HUES6 (cell line): Measurements from ENCODE around the gene INF2.

Experiments used
- H3K27ac ChIP-seq: 2 replicates; pipeline ENCODE4 v1.7.0; 2013; ENCODE audit warnings: low read depth, mild to moderate bottlenecking, low read length, inconsistent platforms
- H3K27me3 ChIP-seq: 2 replicates; pipeline ENCODE4 v1.6.1; 2013; ENCODE audit warnings: low read length; ENCODE audit not compliant: control insufficient read depth, insufficient read depth
- H3K36me3 ChIP-seq: 2 replicates; pipeline ENCODE4 v1.6.1; 2013; ENCODE audit warnings: low read length; ENCODE audit not compliant: control insufficient read depth, insufficient read depth
- H3K4me1 ChIP-seq: 2 replicates; pipeline ENCODE4 v1.6.1; 2013; ENCODE audit warnings: low read length; ENCODE audit not compliant: control insufficient read depth, insufficient read depth
- H3K4me3 ChIP-seq: 2 replicates; pipeline ENCODE4 v1.5.1; 2013; ENCODE audit warnings: low read depth, low read length
- H3K9ac ChIP-seq: one replicate; pipeline ENCODE4 v1.6.1; 2013; ENCODE audit warnings: mild to moderate bottlenecking, low read length
- H3K9me3 ChIP-seq: 2 replicates; pipeline ENCODE4 v1.6.1; 2013; ENCODE audit warnings: low read depth, low read length; ENCODE audit not compliant: control insufficient read depth, insufficient read depth

INF2 gene

DNA sequence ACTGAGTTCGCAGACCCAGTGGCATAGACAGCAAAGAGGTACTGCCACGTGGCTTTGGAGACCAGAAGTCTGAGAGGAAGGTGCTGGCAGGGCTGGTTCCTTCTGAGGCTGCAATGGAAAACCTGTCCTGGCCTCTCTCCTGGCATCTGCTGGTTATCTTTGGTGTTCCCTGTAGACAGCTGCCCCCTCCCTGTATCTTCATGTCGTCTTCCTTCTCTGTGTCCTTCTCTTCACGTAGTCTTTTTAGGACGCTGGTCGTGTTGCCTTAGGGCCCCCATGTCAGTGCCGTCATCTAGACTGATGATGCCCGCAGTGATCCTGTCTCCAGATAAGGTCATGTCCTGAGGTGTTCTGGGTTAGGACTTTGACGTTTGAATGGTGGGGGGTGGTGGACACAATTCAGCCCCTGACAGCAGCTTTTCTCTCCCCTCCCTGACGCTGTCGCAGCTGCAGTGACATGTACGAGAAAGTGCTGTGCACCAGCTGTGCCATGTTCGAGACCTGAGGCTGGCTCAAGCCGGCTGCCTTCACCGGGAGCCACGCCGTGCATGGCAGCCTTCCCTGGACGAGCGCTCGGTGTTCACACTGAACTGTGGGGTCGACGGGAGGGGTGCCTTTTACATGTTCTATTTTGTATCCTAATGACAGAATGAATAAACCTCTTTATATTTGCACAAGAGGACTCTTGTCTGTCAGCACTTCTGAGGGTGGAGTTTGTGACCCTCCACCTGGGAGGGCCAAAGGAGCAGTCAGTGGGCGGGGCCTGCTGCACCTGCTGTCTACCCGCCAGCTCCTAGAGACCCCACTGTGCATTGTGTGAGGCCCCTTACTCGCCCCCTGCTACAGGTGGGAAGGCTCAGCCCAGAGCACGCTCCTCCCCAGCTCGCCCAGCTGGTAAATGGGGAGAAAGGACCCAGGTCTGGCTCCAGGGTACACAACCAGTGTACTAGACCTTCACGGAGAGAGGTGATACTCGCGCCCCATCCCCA, 69.9 kb downstream of the INF2 start:
- no peak overlapping the region for H3K4me3 ChIP-seq
- peaks cover 52% of the 10 kb centered on the region for H3K36me3 ChIP-seq
- H3K27ac ChIP-seq = no peak overlapping the region
- H3K4me1 ChIP-seq = peaks cover 11% of the 10 kb centered on the region; the same call in 1 of the 2 replicates
- no peak overlapping the region for H3K9ac ChIP-seq
- no peaks in the 10 kb centered on the region for H3K9me3 ChIP-seq
- no peaks in the 10 kb centered on the region for H3K27me3 ChIP-seq

DNA sequence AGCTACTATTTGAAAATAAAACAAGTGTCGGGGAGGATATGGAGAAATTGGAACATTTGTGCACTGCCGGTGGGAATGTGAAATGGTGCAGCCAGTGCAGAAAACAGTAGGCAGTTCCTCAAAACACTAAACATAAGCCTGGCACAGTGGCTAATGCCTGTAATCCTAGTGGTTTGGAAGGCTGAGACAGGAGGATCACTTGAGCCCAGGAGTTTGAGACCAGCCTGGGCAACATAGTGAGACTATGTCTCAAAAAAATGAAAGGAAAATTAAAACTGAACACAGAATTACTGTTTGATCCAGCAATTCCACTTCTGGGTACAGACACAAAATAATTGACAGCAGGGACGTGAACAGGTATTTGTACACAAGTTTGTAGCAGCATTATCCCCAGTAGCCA, 76.1 kb downstream of the INF2 start:
- Histone ChIP-seq H3K27ac (no peak overlapping the region), H3K4me3 (no peak overlapping the region), H3K9me3 (peaks cover 11% of the 10 kb centered on the region; the same call in 1 of the 2 replicates), H3K36me3 (peaks cover 6% of the 10 kb centered on the region; the same call in 1 of the 2 replicates), H3K4me1 (peaks cover 16% of the 10 kb centered on the region), H3K27me3 (no peaks in the 10 kb centered on the region), H3K9ac (no peak overlapping the region)

DNA sequence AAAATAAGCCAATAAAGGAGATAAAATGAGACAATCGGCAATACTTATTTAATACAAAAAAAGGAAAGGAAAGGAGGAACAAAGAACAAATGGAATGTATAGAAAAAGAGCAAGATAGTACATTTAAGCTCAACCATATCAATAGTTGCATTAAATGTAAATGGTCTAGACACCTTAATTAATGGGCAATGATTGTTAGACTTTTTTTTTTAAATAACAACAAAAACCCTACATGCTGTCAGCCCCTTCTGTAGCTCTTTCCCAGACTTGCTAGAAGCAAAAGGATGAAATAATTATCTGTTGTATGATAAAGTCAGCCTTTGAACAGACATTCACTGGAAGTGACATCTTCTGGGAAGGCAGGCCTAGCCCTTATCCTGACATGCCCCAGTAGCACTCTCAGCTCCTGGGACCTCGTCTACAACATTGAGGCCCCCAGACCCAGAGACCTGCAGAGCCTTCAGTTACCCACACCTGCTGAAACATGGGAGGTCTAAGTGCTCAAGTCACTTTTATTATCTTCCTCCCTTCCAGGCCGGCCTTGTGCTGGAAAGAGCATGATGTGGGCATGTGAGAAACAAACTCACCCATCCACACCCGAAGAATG, 76.9 kb downstream of the INF2 start:
- H3K27me3 ChIP-seq = no peaks in the 10 kb centered on the region
- H3K36me3 ChIP-seq = peaks cover 11% of the 10 kb centered on the region
- peaks cover 18% of the 10 kb centered on the region for H3K9me3 ChIP-seq
- H3K4me1 ChIP-seq = peaks cover 10% of the 10 kb centered on the region
- peak overlapping the region; percentile 44 for H3K4me3 ChIP-seq
- H3K27ac ChIP-seq = no peak overlapping the region
- peak overlapping the region; percentile 59 for H3K9ac ChIP-seq

DNA sequence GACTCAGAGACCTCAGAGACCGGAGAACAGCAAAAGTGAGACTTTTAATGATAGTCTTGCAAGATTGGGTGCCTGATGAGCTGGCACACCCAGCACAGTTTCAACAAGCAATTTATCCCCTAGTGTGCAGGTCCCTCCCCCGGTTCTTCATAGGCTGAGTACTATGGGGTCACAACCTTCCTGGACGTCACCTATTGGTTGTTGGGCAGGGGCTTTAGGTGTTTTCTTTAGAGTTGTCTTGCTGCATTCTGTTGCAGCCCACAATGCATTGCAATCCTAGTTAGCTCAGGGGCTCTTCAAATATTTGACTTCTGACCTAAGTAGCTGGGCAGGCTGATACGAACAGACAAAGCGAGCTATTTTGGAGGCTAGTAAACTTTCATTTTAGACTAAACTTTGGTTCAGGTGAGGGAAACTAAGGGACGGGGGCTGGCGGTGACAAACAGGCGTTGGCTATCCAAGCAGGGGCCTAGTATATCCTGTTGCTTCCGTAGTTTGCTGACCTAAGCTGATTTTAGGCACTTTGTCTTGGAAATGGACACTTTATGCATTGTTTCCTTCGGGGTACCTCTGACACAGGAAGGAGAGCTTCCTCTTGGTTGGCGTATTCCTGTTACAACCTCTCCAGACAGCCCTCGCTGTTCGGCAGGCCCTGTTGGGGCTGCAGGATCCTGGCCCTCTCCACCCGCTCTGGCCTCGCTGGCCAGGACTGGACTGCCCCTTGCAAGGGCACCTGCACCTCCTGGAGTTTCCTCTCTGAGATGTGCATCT, 77.6 kb downstream of the INF2 start:
- Histone ChIP-seq H3K36me3 (peaks cover 17% of the 10 kb centered on the region), H3K4me3 (peak overlapping the region; percentile 44), H3K9me3 (peaks cover 23% of the 10 kb centered on the region), H3K27me3 (no peaks in the 10 kb centered on the region), H3K9ac (peak overlapping the region; percentile 59), H3K4me1 (peaks cover 10% of the 10 kb centered on the region), H3K27ac (no peak overlapping the region)

DNA sequence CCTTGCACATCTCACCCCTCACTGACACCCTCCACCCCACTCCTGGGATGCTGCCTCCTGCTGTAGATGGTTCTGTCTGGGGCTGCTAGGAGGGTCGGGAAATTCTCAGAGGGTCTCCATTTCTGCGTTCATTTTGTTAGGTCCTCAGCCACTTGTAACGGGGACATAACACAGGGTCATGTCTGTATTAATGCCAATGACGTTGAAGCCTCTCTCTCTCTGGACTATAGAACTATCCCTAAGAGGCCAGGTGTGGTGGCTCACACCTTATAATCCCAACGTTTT, 78.2 kb downstream of the INF2 start:
- Histone ChIP-seq H3K4me3 (no peak overlapping the region), H3K27me3 (no peaks in the 10 kb centered on the region), H3K36me3 (peaks cover 23% of the 10 kb centered on the region), H3K9me3 (peaks cover 23% of the 10 kb centered on the region), H3K4me1 (peaks cover 10% of the 10 kb centered on the region), H3K9ac (no peak overlapping the region), H3K27ac (no peak overlapping the region)

DNA sequence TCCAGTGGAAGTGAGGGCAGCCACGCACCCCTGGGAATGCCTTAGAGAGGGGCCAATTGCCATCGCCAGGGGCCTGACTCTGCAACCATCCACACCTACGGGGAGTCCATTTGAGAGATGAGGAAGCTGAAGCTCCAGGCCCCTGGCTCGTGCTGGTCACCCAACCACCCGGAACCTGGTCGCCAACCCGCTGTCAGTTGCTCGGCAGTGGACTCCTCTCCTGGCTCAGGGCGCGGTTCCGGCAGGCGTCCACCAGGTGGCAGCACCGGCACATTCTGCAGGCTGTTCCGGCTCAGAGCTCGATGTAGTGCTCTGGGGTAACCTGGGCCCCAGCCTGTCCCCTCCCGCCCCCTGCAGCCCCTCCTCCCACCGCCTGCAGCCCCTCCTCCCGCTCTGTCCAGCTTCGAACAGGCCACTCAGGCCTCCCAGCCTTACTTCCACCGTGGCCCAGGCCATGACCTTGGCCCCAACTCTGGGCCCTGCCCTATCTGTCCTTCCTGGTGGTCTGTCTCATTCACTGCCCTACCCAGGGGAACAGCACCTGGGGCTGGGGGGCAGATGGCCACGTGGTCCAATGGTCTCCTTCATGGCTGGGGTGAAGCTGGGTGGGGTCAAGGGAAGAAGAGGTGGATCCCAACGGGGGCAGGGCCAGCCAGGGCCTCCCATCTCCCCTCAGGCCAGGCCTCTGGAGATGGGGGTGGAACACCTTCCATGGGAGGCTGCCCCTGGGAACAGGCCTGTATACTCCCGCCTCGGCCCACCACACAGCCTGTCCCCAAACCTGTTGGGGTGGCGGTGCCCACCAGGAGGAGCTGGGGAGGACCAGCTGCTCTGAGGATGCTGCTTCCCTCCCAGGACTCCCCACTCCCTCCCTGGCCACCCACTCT, 79.3 kb downstream of the INF2 start:
- peaks cover 23% of the 10 kb centered on the region for H3K9me3 ChIP-seq
- H3K27ac ChIP-seq = no peak overlapping the region
- H3K4me3 ChIP-seq = peak overlapping the region; percentile 32
- H3K4me1 ChIP-seq = peaks cover 10% of the 10 kb centered on the region
- no peak overlapping the region for H3K9ac ChIP-seq
- peaks cover 34% of the 10 kb centered on the region for H3K36me3 ChIP-seq
- no peaks in the 10 kb centered on the region for H3K27me3 ChIP-seq

DNA sequence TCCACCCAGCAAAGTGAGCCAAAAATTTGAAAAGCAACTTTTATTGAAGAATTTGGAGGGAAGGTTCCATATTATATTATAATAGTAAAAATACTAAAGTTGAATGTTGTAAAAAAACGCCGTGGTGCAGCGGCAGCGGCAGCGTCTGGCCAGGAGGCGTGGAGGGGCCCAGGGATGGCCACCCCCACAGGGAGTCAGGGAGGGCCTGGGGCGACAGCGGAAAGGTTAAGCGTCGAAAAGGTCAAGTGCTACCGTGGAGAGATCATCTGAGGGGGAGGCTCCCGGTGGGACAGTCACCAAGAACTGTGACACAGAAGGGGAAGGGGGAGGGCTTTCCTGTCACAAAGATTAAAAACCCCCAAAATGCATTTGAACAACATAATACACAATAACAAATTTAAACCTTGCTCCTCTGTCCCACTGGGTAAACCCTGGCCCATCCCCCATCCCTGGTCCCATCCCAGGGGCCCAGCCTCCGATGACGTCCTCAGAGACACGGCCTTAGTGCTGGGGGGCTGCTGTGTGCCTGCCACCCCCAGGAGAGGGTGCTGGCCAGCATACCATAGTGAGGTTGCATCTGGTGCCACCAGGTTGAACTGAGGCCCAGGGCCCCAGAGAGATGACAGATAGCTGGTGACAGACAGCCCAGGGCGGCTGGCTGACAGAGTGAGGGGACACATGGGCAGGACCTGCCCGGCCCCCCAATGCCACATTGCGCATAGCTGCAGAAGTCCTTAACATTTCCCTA, 80.1 kb downstream of the INF2 start:
- Histone ChIP-seq H3K9me3 (peaks cover 23% of the 10 kb centered on the region), H3K9ac (no peak overlapping the region), H3K27ac (no peak overlapping the region), H3K27me3 (no peaks in the 10 kb centered on the region), H3K36me3 (peaks cover 42% of the 10 kb centered on the region), H3K4me1 (peaks cover 10% of the 10 kb centered on the region), H3K4me3 (no peak overlapping the region)

DNA sequence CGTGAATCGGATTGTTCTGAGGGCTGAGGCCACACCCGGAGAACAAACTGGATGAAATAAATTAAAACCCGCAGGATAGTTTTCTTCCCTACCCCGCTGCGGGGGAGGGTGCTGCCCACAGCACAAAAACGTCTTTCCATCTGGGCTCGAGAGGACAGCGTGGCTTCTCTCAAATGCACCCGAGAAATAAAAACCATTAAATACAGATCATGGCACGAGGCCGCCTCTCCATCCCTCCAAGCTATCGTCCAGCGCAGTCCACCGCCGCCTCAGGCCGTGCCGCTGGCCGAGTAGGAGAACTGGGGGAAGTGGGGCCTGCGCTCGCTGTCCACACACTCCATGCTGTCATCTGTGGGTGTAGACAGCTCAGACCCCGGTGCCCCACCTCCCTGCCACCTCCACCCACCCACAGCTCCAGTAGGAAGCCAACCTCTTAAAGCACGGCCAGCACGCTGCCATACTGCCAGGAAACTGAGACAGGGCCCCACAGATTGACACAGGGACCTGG, 80.7 kb downstream of the INF2 start:
- Histone ChIP-seq H3K36me3 (peaks cover 48% of the 10 kb centered on the region), H3K27ac (no peak overlapping the region), H3K27me3 (no peaks in the 10 kb centered on the region), H3K4me1 (peaks cover 10% of the 10 kb centered on the region), H3K4me3 (no peak overlapping the region), H3K9ac (no peak overlapping the region), H3K9me3 (peaks cover 23% of the 10 kb centered on the region)

DNA sequence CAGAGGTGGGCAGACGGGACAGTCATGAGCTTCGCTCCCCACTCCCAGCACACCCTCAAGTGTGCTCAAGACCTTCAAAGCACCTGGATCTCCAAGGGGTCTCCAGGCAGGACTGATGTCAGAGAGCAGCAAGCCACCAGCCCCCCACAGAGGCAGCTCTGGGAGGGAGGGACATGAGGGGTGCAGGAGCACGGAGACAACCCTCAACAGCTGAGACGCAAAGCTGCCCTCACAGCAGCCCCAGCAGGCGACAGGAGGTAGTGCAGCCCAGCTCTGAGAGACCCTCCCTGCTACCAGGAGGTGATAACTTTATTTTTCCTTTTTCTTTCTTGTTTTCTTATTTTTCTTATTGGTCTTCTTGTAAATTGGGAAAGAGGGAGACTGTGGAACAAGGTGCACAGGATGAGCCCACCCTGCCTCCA, 81.4 kb downstream of the INF2 start:
- no peak overlapping the region for H3K4me3 ChIP-seq
- no peaks in the 10 kb centered on the region for H3K27me3 ChIP-seq
- peaks cover 54% of the 10 kb centered on the region for H3K36me3 ChIP-seq
- no peak overlapping the region for H3K27ac ChIP-seq
- H3K9me3 ChIP-seq = peaks cover 17% of the 10 kb centered on the region
- no peak overlapping the region for H3K9ac ChIP-seq
- peaks cover 10% of the 10 kb centered on the region for H3K4me1 ChIP-seq

DNA sequence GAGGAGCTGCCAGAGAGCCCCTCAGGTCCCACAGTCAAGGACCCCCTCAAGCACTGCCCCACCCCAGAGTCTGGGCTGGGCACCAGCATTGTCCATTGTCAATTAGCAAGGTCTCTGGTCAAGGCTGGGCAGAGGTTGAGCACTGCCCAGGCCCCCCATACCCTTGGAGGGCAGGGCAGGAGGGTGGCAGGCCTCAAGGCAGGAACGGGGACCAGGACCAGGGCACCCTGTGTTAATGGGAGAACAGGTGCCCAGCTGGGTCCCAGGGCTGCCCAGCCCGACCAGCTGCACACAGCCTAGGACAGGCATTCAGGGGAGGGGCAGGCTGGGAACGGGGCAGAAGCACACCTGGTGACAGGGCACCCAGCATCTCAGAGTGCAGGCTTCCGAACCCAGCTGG, 82.0 kb downstream of the INF2 start:
- H3K27me3 ChIP-seq = no peaks in the 10 kb centered on the region
- peaks cover 10% of the 10 kb centered on the region for H3K4me1 ChIP-seq
- H3K36me3 ChIP-seq = peaks cover 57% of the 10 kb centered on the region
- H3K9ac ChIP-seq = no peak overlapping the region
- no peak overlapping the region for H3K4me3 ChIP-seq
- H3K27ac ChIP-seq = no peak overlapping the region
- peaks cover 14% of the 10 kb centered on the region for H3K9me3 ChIP-seq
